IPS-11a (cell line): ENCODE measurements around the gene CELF2.

ENCODE experiments used
- H3K4me3 ChIP-seq: one replicate; pipeline ENCODE4 v1.5.1; 2013; ENCODE audit warnings: low read depth, low read length, control low read depth

Gene CELF2

DNA sequence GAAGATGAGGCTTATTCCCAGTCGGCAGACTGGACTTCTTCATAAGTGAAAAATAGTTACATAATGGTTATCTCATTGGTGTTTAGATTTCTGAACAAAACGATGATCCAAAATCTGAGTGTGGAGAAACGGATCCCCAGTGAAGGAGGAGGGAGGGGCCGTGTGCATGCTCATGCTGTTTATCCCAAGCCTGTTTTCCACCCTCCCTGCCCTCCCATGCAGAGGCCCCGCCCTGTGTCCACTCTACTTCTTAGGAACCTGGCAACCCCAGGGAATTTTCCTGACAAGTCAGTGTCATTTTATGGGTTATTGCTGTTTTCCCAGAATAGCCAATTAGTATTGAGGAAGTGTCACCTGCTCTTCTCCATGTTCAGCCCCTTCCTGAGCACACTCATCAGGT lies 174.0 kb downstream of the CELF2 start:
- H3K4me3 ChIP-seq, result no peak overlapping the region

DNA sequence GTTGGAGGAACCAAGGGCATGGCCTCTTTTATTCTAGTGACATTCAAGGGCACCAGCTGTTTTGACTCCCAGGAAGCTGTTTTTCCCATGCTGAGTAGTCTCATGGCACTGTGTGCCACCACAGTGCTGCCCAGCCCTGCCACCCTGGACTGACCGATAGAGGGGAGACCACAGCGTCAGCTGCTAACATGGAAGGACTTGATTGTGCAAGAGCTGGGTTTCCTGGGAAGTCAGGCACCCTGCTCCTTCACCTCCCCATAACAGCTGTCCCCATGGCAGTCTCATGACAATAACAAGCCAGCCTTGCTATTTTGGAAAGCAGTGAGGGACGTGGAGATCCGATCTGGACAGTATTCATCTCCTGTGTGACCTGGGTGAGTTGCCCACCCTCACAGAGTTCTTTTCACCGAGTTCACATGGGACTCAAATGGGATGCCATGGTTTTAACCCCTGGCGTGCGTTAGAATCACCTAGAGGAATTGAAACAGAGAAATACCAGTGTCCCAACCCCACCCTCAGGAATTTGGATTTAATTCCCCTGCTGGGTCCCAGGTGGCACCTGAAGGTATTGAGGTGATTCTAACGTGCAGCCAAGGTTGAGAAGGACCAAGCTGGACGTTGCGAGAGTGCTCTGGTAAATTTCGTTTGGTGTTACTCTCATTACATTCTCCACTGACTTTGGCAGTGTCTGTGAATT lies 174.8 kb downstream of the CELF2 start:
- H3K4me3 ChIP-seq, result no peak overlapping the region

DNA sequence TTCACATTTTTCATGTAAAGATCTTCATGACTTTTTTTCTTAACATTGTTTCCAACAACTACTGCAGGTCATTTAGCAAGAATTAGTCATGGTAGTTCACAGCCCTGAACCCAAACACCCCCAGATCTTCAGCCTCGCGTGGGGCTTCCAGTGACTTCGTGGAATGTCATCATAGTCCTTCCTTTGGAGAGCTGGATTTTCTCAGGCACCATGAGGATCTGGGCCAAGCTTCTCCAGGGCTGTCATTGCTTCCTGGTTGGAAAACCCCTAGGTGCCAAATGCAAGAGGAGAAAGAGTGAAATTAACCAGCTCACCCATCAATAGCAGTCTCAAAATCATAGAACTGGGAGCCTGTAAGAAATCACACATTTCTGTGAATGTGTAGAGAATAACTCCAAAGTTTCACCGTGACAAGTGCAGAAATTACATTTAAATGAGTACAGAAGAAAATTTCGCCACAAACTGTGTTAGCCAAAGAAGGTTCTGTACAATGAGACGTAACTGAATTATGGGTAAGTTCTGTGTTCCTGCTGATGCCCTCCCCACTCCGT lies 175.4 kb downstream of the CELF2 start:
- no peak overlapping the region for H3K4me3 ChIP-seq

DNA sequence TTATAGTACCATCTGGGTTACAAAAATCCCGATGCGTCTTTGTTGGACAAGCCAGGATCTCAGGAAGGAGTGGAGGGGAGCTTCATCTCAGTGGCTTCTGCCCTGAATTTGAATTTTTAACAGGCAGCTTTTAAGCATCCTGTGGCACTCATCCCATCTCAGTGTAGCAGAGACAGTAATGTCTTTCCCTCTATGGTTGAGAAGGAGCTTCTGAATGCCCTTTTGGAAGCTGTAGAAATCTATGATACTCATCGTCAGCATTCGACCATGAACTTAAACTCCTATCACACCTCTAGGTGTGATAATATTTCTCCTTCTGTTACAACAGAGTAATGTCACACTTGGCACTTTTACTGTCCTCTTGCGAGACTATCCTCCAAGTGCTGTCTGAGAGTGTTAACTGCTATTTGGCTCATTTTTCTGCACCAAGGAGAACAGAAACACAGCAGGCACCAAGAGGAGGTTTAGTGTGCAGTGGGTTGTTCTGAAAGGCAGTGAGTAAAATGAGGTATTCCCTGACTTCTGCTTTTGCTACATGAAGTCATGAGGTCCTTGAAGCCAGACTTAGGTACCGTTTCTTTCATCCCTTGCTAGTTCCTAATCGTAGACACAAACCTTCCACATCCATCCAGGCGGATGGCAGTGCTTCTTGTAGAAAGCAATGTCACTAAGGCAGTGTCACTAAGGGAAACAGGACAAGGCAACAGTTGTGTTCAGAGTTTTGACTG lies 177.4 kb downstream of the CELF2 start:
- no peak overlapping the region for H3K4me3 ChIP-seq

DNA sequence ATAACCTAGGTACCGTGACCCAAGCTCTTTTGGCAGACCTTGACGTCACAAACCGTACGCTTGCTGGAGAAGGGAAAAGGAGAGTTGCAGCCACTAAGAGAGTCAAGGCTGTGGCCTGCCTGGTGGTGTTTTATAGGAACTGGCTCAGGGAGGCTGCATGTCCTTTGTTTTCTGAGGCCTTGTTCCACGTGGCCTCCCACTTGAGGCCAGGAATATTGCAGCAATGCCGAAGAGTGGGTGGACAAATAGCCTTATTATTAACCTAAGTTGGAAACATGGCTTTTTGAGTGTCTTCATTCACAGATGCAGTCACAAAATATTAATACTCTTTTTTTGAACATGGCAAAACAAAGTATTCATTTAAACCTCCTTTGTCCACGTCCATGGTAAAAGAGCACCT lies 178.0 kb downstream of the CELF2 start:
- H3K4me3 ChIP-seq, result no peak overlapping the region

DNA sequence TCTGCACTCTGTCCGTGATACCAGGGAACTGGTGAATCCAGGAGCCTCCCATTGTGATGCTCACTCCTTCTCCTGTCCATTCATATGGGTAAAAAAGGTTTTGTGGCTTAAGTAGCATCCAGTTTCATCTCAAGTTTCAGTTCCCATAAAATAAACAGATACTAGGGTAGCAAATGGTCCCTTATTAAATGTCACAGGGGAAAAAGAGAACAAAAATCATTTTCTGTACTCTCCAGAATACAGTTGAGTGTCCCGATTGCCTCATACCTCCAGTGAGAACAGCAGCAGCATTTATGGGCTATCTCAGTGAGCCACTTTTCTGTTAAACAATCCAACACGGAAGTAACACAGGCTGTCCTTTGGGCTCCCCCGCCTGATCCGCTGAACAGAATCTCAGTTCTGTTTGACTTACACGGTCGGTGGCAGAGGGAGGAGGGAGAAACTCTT lies 179.6 kb downstream of the CELF2 start:
- H3K4me3 ChIP-seq, result no peak overlapping the region

DNA sequence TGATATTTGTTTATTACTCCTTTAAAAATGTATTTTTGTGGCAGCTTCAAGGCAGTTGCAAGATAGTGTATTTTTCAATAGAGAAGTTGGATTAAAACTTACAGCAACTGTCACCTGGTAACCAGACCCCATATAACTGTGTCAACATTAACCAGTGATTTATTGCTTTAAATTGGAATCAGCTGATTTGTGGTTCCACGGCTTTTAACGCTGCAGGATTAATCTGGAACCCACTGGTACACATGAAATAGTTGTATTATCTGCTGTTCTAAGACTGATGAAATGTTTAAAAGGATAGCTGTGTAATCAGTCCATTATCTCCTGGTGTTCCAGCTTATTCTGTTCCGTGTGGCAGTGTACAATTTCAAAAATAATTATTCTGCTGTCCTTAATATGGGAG lies 180.2 kb downstream of the CELF2 start:
- H3K4me3 ChIP-seq, result no peak overlapping the region

DNA sequence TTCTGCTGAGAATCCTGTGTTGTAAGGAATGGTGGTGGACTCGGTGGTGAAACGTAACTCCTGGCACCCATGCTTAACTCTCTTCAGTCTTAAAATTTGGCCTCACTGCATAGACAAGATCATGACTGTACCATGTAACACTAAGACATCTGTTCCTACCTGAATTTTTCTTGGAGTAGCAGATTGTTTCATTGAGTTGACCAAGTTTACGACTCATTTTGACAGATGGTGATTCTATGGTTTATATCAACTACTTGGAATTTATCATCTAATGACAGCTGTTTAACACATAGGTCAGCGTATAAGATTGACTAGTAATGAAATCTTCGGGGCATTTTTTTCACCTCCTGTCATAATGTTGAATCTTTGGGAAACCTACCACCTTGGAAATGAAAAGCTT lies 184.2 kb downstream of the CELF2 start:
- no peak overlapping the region for H3K4me3 ChIP-seq

DNA sequence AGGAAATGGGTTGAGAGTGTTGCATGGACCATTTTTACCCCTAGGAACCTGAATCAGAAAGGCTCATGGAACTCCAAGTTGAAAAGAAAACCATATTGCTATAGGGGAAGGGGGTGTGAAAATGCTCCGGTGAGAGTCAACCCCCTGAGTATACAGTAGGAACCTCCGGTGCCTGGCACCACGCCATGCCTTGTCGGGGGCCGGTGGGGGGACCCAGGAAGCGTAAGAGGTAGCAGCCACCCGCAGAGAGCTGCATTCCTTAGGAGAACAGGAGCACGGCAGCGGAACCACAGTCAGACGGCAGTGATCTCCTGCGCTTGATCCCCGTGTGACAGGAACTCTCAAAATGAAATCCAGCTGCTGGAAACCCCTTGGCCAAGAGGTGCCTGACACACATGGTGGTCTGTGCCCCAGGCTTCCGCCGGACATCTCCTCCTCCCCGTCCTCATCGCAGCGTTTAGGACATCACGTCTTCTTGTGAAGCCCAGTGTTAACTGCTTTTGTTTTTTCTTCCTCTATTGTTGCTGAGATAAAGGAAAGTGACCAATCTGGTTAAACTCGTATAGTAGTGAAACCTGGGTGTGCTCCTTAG lies 186.8 kb downstream of the CELF2 start:
- H3K4me3 ChIP-seq, result no peak overlapping the region

DNA sequence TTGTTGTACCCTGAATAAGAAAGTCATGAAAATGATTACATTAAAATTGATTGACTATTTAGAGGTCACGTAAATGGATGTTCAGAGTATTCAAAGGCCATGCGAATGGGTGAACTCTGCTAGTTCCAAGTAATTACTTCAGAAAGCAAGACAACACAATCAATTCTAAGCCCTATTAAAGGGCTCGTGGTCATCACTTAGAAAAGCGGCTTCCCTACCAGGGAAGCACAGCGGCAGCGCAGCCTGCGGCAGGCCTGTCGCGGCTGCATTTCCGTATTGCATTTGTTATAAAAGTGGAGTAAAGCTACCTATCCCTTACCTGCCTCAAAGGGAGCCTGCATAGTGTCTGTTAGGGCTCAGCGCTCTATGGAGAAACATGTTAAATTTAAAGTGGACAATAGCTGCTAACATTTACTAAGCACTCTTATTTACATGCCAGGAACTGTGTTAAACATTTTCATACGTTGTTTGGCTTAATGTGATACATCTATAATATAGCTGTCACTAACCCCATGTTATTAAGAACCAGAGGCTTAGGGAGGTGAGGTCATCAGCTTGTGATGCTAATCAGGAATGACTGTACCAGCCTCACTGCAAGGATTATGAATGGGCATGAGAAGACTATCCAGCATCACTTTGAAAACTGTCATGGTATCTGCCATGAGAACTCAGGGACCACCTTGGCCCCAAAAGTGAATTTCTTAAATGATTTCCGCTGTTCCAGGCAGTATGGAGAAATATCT lies 187.5 kb downstream of the CELF2 start:
- no peak overlapping the region for H3K4me3 ChIP-seq

DNA sequence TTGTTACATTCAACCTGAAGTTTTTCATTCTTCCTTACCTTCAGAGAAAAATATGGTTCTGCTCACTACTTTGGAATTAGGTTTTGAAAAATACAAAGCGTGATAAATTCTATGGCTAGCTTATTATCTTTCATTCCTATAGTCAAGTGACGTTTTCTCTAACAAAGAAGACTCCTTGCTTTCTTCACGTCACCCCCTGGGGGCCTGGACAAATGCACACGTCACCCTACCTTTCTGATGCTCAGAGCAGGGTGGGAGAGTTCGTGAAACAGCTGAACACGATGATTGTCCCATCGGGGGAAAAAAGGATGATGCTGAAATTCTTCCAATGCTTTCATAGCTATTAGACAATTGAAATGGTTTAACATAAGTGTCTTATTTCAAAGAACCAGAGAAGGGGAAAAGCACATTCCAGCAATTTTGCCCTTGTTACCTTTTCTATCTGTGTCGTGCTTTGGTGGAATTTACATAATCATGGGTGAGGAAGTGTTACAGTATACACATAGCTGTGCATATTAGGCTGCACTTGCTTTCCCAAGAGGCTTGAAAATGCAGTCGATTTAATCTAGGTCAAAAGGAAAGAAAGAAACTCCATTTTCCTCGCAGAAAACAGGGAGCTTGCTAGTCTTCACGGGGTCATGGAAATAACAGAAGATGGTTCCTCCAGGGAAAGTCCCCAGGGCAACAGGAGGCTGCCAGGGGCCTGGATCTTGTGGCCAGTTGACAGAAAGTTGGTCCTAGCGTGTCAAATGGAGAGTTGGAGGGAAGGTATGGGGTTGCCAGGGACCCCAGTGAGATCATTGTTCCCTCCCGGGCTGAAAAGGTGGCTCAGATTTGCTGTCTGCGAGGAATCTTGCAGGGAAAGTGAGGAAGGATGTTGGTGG lies 189.2 kb downstream of the CELF2 start:
- no peak overlapping the region for H3K4me3 ChIP-seq

DNA sequence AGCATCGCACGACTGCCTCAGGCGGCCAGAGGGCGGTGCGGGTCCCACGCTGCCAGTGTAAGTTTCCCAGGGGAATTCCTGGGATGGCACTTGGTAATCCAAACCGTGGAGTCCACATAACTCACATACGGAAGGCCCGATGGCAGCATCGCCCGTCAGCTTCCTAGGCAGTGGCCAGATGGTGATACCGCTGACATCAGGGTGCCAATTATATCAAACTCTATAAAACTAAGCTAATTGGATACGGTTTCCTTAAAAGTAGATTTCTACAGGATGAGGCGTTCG lies 189.8 kb downstream of the CELF2 start:
- no peak overlapping the region for H3K4me3 ChIP-seq

DNA sequence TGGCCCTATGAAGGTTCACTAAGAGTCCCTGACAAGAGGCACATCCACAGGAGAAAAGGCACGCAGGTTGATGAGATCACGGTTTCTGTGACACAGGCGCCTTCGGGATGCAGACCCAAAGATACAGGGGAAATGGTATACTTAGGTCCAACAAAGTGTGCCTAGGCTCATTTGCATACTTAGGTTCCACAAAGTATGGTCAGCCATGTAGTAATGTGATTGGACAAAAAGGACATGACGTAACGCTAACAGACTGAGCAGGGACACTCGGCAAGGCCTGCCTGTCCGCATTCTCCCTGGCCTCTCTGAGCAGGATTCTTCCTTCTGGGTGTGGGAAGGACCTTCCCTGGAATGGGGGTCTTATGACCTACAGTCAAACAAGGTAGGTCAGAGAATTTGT lies 190.6 kb downstream of the CELF2 start:
- no peak overlapping the region for H3K4me3 ChIP-seq

DNA sequence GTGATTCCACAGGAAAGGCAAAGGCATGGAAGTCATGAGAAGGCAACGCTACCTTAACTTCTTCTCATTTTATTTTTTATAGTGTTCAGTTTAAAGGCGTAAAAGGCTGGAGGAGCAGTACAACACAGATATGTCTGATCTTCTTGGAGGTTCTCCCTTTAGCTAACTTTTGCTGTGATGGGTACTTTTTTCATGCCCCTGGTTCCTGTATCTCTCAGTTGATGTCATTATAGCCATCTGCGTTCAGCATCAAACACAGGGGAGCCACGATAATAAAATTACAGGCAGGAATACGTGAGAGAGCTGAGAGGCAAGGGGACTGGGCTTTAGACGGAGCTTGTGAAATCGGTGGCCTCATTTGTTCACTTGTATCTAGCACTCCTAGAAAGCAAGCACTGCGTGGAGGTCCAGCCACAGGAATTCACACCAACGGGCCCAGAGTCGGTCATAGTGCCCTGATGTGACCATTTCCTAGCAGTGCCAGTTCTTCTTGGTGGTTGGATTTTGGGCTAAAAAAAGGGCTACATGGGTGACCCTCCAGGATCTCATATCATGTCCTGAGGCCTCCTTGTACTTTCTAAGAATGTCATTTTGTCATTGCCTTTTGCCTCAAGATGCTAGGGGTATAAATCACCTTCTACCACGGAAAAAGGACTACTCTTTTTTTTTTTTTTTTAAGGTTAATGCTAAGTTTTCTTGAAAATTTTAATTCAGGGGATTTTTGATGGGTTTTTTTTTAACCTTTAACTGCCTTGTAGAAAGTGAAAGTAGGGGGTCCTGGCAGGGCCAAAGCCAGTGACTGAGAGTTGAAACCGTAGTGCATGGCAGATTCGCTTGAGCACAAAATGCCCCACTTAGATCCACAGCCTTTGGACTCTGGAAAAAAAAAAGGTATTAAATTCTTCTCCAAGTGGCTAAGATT lies 191.5 kb downstream of the CELF2 start:
- no peak overlapping the region for H3K4me3 ChIP-seq

DNA sequence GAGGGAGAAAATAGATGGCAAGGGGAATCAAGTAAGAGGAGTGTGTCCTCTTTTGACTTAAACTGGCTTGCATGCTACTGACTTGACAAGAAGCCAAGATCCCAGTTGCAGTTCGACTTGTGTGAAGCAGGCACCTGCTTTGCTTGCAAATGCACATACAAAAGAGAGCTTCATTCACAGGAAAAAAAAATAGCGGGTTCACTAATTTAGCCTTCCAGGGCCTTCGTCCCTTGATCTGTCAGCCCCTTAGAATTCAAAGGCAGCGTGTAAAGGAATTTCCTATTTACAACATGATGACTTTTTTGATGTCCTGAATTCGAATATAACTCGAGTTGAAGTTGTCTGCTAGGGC lies 192.1 kb downstream of the CELF2 start:
- H3K4me3 ChIP-seq, result no peak overlapping the region

DNA sequence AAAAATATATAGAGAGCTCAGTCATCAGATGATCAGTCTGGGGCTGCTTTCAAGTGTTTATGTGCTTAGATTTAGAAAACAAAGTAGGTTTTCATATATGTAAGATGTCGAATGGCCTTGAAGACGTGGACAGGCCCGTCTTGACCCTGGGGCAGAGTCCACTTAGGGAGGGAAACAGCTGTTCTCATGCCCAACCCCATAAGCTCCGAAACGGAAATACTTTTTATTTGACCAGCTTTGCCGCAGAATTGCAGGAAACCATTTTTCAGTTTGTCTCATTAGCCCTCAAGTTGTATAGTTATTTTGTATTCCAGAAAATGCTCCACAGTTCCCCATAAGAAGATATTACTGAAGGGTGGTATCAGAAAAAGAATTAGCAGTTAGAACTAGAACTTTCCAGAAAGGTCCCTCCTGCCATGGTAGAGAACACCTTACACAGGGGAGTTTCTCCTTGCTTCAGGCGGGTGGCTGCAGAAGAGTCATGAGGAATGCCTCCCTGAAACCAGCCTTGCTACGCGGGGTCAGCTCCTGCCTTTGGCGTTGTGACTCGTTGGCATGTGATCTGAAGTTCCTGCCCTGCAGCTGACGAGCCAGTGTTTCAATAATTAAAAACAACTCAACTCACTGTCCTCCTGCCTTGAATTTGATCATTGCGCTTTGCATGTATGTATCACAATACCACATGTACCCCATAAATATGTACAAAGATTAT lies 192.7 kb downstream of the CELF2 start:
- no peak overlapping the region for H3K4me3 ChIP-seq

DNA sequence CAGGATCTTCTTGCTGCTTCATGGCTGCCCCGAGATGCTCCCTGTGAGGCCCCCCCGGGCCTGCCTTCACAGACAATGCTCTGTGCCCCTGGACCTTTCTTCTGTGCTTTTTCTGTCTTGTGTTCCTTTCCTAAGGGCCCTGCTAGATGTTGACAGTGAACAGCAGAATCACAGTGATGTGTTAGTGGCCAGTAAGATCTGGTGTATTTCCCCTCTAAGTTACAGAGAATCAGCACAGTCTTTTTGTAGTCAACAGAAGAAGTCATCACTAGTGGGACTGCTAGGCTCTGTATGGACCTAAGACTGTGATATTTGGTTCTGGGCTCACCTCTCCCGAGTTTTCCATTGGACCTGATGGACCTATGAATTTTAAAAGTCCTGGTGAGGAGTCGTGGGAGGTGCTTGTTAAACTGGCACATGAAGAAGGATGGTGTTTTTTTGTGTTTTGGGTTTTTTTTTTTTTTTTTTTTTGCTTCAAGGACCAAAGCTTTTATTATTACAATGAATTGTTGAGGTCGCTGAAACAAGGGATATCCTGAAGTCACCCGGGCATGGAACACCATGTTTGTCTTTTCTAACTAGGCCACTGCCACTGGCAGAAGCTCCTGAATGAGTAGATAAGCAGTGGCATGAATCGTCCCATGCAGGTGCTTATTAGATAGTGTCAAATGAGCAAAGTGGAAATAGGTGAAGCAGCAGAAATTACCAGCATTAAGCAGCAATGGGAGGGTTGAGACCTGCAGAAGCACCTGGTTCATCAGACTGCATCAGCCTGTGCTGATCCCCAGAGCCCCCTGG lies 194.8 kb downstream of the CELF2 start:
- H3K4me3 ChIP-seq, result no peak overlapping the region

DNA sequence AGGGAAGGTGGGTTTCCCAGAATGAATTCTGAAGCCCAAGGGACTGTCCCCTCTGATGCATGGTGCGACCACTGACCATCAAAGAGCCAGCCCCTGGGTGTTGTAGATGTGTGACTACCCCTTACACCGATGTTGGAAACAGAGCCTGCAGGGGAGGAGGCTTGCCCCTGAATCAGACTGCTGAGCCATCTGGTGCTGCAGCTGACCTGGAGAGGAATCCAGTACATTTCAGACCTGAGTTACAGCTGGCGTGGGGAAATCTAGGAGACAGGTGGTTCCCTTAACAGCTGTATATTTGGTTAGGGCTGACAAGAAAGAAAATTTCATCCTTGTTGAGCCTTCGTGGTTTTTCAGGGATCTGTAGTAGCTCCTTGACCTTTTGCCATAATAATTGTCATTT lies 195.5 kb downstream of the CELF2 start:
- H3K4me3 ChIP-seq, result no peak overlapping the region
